ENCODE data around the gene APH1B. TPM values are rescaled to one million over a fixed set of nuclear protein-coding genes. Genes with fewer than 3 reads are reported as not detected.

APH1B gene
- total and polyA plus RNA-seq, 9 of the 15 experiments (the other 6 are each of a cell fraction or from before 2014, with no cell fraction given) = 5.1 to 9.7 (median 7.0) TPM

GRCh38 chr15:63344731-63345390 is 67.5 kb downstream of the APH1B start (continued):
- TF ChIP-seq TCF15 (CRISPR knock-in tag; IDR thresholded peaks at IDR 0.05) (peak; percentile 73; the same call in 1 of the 2 replicates), CHD2 (IDR thresholded peaks at IDR 0.05; ENCODE audit: low read depth, low read length) (no peak), YBX1 (IDR thresholded peaks at IDR 0.05) (no peak), MEF2D (tag; conservative IDR thresholded peaks at IDR 0.05; ENCODE audit: low read depth) (peak; percentile 74), MYNN (IDR thresholded peaks at IDR 0.05) (0 out of 2 replicates have a peak, but pooled peaks have one; percentile 43), MYNN (CRISPR knock-in tag; IDR thresholded peaks at IDR 0.05) (no peak), MCM3 (IDR thresholded peaks at IDR 0.05) (no peak), TAL1 (IDR thresholded peaks at IDR 0.05) (no peak), POLR3A (IDR thresholded peaks at IDR 0.05; ENCODE audit: borderline replicate concordance, extremely low read depth, insufficient read depth, insufficient read length) (no peak), ZNF77 (CRISPR knock-in tag; IDR thresholded peaks at IDR 0.05) (no peak), HMGN3 (IDR thresholded peaks at IDR 0.05; ENCODE audit: borderline replicate concordance, extremely low read depth, insufficient read length, low read depth, low read length) (no peak), KDM2B (CRISPR knock-in tag; IDR thresholded peaks at IDR 0.05) (no peak), GABPA (tag; conservative IDR thresholded peaks at IDR 0.05; ENCODE audit: low read depth) (no peak; the same call in 1 of the 2 replicates), CAMTA2 (CRISPR knock-in tag; conservative IDR thresholded peaks at IDR 0.05) (no peak), SMC3 (conservative IDR thresholded peaks at IDR 0.05; ENCODE audit: insufficient read depth, low read depth, low read length) (no peak), JUN (IDR thresholded peaks at IDR 0.05; ENCODE audit: borderline replicate concordance, low read depth, low read length) (peak; percentile 97), JUN (CRISPR knock-in tag; IDR thresholded peaks at IDR 0.05; ENCODE audit: borderline replicate concordance) (no peak), ZNF644 (tag; IDR thresholded peaks at IDR 0.05; ENCODE audit: low read depth) (peak; percentile 88), HIVEP1 (CRISPR knock-in tag; IDR thresholded peaks at IDR 0.05) (peak; percentile 56; the same call in 1 of the 2 replicates)
- TF ChIP-seq, protein P1, sequence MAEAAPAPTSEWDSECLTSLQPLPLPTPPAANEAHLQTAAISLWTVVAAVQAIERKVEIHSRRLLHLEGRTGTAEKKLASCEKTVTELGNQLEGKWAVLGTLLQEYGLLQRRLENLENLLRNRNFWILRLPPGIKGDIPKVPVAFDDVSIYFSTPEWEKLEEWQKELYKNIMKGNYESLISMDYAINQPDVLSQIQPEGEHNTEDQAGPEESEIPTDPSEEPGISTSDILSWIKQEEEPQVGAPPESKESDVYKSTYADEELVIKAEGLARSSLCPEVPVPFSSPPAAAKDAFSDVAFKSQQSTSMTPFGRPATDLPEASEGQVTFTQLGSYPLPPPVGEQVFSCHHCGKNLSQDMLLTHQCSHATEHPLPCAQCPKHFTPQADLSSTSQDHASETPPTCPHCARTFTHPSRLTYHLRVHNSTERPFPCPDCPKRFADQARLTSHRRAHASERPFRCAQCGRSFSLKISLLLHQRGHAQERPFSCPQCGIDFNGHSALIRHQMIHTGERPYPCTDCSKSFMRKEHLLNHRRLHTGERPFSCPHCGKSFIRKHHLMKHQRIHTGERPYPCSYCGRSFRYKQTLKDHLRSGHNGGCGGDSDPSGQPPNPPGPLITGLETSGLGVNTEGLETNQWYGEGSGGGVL (CRISPR knock-in tag; IDR thresholded peaks at IDR 0.05) = no peak
- TF ChIP-seq, protein P2, sequence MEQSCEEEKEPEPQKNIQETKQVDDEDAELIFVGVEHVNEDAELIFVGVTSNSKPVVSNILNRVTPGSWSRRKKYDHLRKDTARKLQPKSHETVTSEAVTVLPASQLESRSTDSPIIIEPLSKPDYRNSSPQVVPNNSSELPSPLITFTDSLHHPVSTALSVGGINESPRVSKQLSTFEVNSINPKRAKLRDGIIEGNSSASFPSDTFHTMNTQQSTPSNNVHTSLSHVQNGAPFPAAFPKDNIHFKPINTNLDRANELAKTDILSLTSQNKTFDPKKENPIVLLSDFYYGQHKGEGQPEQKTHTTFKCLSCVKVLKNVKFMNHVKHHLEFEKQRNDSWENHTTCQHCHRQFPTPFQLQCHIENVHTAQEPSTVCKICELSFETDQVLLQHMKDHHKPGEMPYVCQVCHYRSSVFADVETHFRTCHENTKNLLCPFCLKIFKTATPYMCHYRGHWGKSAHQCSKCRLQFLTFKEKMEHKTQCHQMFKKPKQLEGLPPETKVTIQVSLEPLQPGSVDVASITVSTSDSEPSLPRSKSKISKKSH (CRISPR knock-in tag; IDR thresholded peaks at IDR 0.05) = no peak
- TF ChIP-seq, protein P3, sequence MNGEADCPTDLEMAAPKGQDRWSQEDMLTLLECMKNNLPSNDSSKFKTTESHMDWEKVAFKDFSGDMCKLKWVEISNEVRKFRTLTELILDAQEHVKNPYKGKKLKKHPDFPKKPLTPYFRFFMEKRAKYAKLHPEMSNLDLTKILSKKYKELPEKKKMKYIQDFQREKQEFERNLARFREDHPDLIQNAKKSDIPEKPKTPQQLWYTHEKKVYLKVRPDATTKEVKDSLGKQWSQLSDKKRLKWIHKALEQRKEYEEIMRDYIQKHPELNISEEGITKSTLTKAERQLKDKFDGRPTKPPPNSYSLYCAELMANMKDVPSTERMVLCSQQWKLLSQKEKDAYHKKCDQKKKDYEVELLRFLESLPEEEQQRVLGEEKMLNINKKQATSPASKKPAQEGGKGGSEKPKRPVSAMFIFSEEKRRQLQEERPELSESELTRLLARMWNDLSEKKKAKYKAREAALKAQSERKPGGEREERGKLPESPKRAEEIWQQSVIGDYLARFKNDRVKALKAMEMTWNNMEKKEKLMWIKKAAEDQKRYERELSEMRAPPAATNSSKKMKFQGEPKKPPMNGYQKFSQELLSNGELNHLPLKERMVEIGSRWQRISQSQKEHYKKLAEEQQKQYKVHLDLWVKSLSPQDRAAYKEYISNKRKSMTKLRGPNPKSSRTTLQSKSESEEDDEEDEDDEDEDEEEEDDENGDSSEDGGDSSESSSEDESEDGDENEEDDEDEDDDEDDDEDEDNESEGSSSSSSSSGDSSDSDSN (IDR thresholded peaks at IDR 0.05; ENCODE audit: borderline replicate concordance in 1 of 2, low read depth in 2 of 2, low read length in 2 of 2) = no peak
